Smooth muscle cell of the brain vasculature (primary cell): ENCODE data around the gene SPATA21.

Experiments
- DNase-seq: peaks from one replicate; pipeline ENCODE4 v3.0.0-alpha.2; 2012; ENCODE audit warnings: low read depth, low spot score

Gene SPATA21

DNA sequence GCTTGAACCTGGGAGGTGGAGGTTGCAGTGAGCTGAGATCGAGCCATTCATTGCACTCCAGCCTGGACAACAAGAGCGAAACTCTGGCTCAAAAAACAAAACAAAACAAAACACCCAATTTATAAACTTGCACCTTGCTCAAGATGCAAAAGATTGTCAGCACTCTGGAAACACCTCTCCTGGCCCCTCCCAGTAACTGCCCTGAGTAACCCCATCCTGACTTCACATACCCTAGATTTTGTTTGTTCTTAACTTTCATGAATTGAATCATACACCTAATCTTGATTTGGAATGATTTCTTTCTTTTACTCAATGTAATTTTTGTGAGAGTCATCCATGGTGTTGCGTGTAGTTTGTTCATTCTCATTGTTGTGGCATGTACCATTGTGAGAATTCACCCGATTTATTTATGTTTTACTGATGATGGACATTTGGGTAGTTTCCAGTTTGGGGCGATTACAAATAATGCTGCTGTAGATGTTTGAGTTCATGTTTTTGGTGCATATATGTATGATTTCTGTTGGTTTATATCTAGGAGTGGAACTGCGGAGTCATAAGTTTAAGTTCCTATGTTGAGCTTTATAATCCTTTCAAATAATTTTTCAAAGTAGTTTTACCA is 13.7 kb upstream of the SPATA21 start:
- DNase-seq = no peak

DNA sequence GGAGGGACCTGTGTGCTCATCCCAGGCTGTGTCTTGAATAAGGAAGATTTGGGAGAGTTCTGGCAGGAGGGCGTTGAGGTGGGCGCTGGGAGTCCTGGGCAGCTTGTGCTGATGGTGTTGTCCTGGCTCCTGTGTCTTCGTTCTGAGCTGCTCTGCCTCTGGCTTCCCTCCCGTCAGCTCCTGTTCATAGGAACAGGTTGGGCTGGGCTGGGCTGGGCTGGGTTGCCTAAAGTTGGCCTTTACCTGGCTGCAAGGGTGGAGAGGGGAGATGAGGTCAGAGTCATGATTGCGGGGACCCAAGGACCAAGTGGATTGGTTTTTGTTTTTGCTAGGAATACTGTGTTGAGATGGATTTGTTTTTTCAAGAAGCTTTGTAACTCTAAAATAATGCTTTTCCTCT is 12.4 kb upstream of the SPATA21 start:
- no peak for DNase-seq

DNA sequence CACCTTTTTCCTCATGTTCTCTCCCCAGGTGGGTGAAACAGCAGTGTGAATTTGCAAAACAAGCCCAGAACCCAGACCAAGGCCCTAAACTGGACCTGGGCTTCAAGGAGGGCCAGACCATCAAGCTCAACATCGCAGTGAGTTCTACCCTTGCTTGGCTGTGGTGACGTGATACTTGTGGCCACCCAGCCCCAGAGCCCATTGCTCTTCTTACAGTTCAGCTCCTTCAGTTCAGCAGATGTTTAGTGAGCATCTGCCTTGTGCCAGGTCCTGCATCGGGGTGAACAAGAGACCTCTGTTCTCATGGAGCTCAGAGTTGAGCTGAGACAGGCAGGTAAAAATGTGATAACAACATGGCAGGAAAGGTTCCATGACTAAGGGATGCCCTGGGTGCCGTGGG is 11.8 kb upstream of the SPATA21 start:
- DNase-seq = no peak

DNA sequence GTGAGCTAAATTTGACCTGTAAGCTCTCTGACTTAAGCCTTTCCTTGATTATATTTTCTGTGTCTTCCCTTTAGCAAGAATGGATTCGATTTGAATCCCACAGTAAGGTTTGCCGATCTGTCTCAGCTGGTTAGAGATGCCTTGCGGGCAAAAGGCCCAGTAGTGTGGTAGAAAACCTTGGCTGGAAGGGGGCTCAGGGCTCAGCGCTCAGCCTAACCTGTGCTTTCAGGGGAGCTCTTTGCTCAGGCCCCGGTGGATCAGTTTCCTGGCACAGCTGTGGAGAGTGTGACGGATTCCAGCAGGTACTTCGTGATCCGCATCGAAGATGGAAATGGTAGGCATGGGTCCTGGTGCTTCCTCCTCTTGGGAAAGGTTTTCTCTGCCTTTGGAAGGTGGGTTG is 10.4 kb upstream of the SPATA21 start:
- no peak for DNase-seq

DNA sequence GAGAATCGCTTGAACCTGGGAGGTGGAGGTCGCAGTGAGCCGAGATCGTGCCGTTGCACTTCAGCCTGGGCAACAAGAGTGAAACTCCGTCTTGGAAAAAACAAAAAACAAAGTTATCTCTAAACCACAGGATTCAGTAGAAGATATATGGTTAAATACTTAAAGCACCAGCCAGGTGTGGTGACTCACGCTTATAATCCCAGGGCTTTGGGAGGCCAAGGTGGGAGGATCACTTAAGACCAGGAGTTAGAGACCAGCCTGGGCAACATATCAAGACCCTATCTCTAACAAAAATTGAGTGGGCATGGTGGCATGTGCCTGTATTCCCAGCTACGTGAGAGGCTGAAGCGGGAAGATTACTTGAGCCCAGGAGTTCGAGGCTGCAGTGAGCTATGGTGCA is 8.9 kb upstream of the SPATA21 start:
- no peak for DNase-seq

DNA sequence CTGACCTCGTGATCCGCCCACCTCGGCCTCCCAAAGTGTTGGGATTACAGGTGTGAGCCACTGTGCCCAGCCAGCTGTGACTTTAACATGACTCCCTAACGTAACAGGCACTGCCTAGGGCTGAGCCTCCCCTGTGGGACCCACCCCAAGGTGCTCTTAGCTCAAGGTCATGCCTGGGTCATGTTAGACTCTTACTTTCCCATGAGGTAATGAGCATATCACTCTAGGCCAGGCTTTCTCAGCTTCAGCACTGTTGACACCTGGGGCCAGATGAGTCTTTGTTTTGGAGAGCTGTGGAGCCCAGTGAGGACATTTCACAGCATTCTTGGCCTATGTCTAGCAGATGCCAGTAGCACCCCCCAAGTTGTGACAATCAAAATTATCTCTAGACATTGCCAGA is 7.8 kb upstream of the SPATA21 start:
- DNase-seq = no peak

DNA sequence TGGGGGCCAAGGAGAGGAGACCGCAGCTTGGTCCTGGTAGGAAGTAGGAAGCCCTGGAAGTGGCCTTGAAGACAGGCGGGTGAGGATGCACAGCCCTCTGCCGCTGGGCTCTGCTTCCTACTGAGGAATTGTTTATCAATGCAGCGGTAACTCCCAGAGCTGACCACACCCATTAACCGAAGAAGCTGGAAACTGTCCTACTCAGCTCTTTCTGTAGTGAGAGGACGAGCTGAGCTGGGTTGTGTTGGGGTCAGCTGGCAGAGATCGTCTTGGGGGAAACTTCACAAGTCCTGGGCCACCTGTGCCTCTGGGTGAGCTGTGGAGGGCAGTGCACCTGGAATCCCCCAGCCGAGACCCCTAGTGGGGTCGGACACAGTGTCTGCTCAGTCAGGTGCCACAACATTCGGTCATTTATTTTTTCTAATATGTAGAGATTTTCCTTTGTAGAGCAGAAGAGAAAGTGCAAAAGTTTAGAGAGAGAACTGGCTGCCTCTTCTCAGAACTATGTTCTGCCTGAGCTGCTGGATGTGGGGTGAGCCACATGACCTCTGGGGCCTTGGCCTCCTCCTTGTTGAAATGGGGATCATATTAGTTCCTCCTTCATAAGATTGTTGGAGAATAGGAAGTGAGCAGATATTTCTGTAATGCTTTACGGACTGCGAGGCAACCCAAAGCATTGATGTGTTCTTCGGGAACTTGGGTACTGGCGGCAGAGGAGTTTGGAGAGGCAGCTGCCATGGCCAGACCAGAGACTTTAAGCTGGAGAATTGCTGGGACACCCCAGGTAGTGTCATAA is 6.9 kb upstream of the SPATA21 start:
- DNase-seq = no peak

DNA sequence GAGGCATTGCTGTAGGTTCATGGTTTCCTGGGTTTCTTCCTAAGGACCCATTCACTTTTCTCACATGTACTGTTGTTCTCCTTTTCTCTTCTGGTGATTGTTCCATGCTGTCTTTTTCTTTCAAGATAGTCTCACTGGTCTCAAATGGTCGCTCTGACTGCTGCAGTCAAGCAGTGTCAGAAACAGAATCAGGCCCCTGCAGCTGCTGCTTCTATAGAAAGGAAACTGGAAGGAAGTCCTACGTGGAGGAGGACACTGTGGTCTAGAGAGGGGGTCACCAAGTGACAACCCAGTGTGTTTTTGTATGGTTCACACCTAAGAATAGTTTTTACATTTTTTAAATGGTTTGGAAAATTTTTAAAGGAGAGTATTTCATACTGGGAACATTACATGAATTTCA is 5.7 kb upstream of the SPATA21 start:
- DNase-seq = no peak

DNA sequence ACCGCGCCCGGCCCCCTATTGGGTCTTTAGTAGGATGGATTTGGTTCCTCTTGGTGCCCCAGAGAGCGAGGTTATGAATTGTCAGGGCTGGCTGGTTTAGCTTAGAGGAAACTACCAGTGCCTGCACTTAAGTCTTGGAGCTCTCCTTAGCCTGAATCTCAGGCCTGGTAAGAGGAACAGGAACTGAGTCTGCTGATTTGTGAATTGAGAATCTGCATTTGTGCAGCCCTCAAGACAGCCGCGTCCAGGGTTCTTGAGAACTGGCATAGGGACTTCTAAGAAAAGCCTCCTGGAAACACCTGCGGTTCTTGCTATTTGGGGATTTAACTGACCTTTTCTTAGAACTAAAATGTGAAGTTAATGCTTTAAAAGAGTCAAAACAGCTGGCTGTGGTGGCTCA is 5.0 kb upstream of the SPATA21 start:
- DNase-seq = no peak

DNA sequence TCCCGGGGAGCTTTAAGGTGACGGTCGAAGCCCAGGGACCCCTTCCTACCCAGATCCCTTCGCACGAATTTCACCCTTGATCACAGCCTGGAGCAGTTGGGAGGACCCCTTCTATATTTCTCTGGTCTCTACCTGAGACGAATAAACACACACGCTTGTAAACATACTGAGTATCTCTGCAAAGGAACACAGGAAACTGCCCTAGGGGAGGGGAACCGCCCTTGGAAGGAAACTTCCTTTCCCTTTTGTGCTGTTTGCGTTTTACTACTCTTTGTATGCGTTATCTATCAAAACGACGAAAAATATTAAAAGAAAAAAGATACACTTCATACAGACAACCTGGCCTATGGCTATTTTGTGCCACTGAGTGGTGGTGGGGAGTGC is 4.0 kb upstream of the SPATA21 start:
- no peak for DNase-seq

DNA sequence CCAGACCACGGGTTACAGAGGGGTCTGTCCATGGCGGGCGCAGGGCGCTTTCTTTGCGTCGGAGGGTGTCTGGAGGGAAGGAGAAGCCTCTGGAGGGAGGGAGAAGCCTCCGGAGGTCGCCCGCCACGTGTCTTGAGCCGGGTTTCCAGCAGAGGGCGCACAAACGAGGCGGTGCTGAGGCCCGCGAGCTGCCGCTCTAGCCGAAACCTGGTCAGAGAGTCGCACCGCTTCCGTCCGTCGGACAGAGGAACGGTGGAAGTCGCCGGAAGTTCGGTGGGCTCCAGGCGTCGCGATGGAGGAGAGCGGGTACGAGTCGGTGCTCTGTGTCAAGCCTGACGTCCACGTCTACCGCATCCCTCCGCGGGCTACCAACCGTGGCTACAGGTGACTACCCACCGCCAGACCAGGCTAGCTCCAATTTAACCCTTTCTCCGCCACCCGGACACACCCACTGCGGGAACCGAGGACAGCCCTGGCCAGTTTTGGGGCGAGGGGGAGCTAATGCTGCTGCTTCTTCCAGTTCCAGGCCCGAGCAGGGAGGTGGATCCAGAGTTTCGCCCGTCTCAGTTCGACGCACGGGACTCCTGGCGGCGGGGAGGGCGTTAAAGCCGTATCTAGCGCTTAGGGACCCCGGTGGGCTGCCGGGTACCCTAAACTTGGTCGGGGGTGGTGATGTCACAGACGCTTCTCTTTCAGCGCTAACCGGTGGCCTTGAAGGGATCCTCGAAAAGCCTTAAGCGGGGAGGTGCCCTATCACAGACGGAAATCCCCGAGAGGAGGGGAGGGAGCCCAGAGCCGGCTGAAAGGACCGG is 3.5 kb upstream of the SPATA21 start, which contains the start of gene NECAP2:
Gene NECAP2 (plus strand): TSS at position 255 of the 812 bp plus-strand sequence. CDS start 38 bp downstream, at position 293.
- peak; percentile 77 for DNase-seq

DNA sequence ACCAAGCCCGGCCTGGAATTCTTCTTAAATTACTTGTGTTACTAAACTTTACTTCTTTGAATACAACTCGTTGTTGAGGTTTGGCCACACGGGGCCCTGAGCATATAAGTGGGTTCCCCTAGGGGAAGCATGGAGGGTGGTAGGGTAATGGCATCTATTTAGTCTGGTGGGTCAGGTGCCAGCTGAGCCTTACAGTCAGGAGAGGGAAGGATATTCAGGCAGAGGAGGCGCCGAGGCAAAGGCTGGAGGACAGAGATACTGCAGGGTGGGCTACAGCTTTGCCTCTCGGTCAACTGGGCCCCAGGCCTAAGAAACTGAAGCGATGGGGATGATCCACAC is 2.9 kb upstream of the SPATA21 start:
- DNase-seq = no peak

DNA sequence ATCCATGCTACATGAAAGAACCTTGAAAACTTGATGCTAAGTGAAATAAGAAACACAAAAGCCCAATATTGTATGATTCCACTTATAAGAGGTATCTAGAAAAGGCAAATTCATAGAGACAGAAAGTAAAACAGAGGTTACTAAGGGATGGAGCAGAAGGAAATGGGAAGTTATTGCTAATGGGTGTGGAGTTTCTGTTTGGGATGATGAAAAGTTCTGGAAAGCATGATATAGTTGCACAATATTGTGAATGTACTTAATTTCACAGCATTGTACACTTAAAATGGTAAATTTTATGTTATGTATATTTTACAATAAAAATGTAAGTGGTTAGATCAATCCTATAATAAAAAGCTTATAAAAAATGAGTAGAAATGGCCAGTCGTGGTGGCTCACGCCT is 1.7 kb upstream of the SPATA21 start:
- DNase-seq = no peak

DNA sequence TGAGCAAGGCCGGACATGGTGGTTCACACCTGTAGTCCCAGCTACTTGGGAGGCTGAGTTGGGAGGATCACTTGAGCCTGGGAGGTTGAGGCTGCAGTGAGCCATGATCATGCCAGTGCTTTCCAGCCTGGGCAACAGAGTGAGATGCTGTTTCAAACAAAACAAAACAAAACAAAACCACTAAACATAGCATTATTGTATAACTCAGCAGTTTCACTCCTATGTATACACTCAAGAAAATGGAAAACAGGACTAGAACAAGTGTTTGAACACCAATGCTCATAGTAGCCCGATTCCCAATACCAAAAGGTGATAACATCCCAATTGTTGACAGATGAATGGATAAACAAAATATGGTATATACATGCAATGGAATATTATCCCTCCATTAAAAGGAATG is 1.3 kb upstream of the SPATA21 start:
- DNase-seq = no peak

DNA sequence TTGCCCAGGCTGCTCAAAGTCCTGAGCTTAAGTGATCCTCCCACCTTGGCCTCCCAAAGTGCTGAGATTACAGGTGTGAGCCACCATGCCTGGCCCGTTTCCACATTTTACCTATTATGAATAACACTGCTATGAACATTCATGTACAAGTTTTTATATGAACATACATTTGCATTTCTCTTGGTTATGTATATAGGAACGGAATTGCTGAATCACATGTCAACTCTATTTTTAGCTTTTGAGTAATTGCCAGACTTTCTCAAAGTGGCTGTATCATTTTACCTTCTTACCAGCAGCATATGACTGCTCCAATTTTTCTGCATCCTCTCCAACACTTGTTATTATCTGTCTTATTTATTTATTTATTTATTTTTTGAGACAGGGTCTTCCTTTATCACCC is 2.7 kb downstream of the SPATA21 start:
- no peak for DNase-seq

DNA sequence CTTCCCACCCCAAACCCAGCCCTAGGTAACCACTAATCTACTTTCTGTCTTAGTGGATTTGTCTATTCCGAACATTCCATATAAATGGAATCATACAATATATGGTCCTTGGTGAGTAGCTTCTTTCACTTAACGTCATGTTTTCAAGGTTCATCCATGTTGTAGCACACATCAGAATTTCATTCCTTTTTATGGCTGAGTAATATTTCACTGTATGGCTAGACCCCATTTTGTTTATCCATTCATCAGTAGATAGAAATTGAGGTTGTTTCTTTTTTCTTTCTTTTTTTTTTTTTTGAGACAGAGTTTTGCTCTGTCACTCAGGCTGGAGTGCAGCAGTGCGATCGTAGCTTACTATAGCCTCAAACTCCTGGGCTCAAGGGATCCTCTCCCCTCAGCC is 3.2 kb downstream of the SPATA21 start:
- no peak for DNase-seq

DNA sequence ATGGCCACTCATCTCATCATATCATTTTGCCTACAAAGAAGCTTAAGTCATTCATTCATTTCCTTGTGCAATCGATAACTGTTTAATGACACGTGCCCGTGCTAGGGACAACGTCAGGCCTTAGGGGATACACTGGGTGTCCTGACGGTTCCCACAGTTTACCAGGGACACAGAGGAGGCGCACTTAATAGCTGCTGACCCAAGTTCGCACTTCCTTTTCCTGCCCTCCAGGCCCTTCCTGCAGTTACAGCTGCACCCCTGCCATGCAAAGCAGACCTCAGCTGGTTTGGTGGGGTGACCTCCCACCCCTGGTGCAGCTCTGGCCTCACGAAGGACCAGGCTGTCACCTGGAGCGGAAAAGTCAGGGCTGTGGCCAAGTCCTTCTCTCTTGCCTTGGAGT is 4.2 kb downstream of the SPATA21 start:
- DNase-seq = no peak

DNA sequence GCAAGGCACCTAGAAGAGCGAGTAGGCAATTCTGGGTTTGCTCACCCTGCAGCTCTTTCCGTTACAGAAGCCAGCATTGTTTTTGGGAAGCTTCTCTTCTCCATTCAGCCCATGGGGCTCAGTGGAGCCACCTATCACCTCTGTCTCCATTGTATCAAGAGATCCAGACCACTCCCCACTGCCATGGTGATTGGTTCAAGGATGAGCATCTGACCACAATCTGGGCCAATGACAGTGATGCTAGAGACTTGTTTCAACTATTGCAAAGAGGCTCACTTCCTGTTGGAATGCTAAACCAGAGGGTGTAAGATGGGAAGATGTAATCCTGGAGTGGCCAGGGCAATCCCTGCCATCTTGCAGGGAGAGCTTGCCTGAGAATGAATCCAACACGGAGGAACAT is 6.6 kb downstream of the SPATA21 start:
- DNase-seq = no peak

DNA sequence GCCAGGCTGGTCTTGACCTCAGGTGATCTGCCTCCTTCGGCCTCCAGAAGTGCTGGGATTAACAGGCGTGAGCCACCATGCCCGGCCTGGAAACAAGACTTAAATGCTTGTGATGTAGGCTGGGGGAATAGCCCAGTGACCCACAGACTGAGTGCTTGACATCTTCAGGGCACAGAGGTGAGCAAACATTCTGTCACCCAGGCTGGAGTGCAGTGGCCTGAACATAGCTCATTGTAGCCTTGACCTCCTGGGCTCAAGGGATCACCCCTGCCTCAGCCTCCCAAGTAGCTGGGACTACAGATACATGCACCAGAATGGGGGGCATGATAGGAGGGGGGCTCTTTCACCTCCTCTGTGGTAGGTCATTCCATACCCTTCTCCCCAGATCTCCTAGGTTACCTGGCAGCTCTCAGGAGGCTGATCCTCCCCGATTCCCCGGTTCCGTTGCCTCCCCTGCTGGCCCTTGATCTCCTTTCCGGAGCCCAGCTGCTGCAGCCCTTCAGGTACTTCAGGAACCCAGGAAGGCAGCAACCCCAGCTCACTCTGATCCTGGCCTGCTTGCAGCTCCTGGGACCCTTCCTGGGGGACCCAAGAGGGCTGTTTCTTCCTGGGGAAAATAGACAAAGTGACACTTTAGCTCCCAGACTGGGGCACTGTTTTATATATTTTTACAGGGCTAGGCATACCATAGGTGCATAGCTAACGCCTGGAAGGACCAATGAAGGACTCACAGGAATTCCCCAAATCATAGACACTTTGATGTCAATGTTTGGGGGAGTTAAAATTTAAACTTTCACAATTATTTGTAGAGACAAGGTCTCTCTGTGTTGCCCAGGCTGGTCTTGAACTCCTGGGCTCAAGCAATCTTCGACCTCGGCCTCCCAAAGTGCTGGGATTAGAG is 11.8 kb downstream of the SPATA21 start:
- DNase-seq = no peak

DNA sequence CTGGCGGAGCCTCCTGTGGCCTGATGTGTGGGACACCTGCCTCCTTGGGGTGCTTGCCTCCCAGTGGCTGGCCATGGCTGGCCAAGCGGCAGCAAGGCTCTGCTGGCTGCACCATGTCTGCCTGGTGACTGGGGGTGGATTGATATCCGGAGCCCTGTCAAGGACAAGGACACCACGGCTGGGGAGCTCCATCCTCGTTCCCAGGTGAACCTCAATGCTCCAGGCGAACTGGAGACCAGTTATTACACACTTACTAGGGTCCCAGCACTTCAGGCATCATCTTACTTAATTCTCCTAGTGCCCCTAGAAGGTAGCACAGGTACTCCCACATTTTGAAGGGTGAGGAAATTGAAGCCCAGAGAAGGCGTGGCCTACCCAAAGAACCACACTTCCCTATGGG is 15.2 kb downstream of the SPATA21 start:
- DNase-seq = no peak

DNA sequence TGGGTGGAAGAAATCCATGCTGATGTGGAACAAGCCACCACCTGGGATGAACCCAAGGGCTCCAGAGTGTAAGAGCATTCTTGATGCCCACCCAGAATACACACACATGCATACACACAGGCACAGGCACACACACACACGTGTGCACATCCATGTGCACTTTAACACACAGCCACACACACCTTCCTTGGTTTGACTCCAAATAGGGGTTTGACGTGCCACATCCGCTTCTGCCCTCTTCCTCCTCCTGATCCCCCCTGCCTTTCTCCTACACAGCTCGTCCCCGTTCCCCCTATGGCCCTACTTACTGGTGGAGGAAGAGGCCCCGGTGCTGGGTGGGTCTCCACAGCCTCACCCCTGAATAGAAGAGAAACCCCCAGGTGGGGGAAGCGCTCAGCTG is 16.0 kb downstream of the SPATA21 start:
- DNase-seq = no peak
